SK-N-MC (cell line): Measurements from ENCODE around the gene SLC22A13.

ENCODE experiments used
- EZH2 ChIP-seq: fragments of 200-600 bp; sonication (generic); IDR thresholded peaks from one replicate; pipeline ENCODE4 v1.6.1; 2017; ENCODE audit warnings: antibody characterized with exemption
- FOXP2 ChIP-seq: optimal IDR thresholded peaks from 2 replicates; pipeline ENCODE3; 2011; ENCODE audit warnings: mild to moderate bottlenecking, moderate library complexity; ENCODE audit not compliant: insufficient read depth; ENCODE audit errors: extremely low read length, control extremely low read depth
- POLR2AphosphoS5 ChIP-seq: IDR thresholded peaks from 2 replicates; pipeline ENCODE4 v1.6.1; 2012; ENCODE audit warnings: mild to moderate bottlenecking, low read depth, low read length, borderline replicate concordance

DNA sequence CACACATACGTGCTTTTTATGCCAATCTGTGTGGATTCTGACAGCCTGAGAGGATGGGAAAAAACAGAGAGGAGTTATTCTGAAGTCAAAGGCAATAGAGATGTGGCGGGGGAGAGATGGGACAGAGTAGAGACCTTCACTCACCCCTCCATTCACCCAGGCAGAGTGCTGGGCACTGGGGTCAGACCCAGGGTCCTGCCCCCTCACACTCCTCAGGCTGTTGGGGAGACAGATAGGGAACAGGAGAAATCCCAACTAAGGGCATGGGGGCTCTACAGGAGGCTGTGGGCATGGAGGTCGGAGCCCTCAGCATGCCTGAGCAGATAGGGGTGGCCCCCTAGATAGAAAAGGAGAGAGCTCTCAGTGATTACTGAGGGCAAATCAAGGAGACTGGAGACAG is 46.7 kb downstream of the SLC22A13 start:
- no peak for TF ChIP-seq POLR2AphosphoS5
- TF ChIP-seq EZH2, result no peak
- TF ChIP-seq FOXP2, result no peak
